HepG2 (cell line): ENCODE data around the gene IL32. TPM values are rescaled to one million over a fixed set of nuclear protein-coding genes. Genes with fewer than 3 reads are reported as not detected.

Source experiments
- ATAC-seq: fragments of 200-7000 bp; cut with Tn5 transposase; 3 replicates; pipeline ENCODE4 v1.9.1; 2020; ENCODE audit warnings: mild to moderate bottlenecking, moderate library complexity
- BruUV-seq: library from RNA; stranded (reverse); fragments of 400-500 nt; replicated peaks from 2 replicates; lab custom pipeline; 2021; lab: Mats Ljungman, UMichigan
- CTCF ChIA-PET: fragments of 300-600 bp; formaldehyde crosslinking; extraction: SDS; loops from one replicate; lab custom pipeline; 2021; ENCODE audit warnings: low total read pairs, inconsistent platforms, low intra/inter-chr PET ratio; lab: Yijun Ruan, JAX
- POLR2A ChIA-PET: fragments of 350-600 bp; sonication (Branson Sonifier 250); formaldehyde crosslinking; loops from one replicate; lab custom pipeline; 2020; ENCODE audit warnings: antibody characterized with exemption, inconsistent platforms; lab: Yijun Ruan, JAX
- DNase-seq: peaks from one replicate; pipeline ENCODE4 v3.0.0-alpha.2; 2015; ENCODE audit warnings: low spot score
- FAIRE-seq: peaks from 3 replicates; lab custom pipeline; 2011; peaks lifted over from hg19 to GRCh38; lab: Jason Lieb, UNC
- H2AFZ ChIP-seq: one replicate; pipeline ENCODE4 v1.6.1; 2011; ENCODE audit warnings: low read length, inconsistent platforms
- H3K27ac ChIP-seq: fragments of 300-600 bp; 3 replicates; pipeline ENCODE4 v1.8.0; 2011; ENCODE audit warnings: mixed run types, mild to moderate bottlenecking, mixed read lengths, low read length, inconsistent platforms; ENCODE audit not compliant: insufficient read depth; ENCODE audit errors: extremely low read length
- H3K27me3 ChIP-seq, 2 experiments: fragments of 200-600 bp in 1 of 2; 2 replicates in 1 of 2; 3 replicates in 1 of 2; pipeline versions ENCODE4 v1.6.0 to v1.8.0; 2011; ENCODE audit warnings: low read length in 2 of 2, mild to moderate bottlenecking in 2 of 2, moderate library complexity in 2 of 2, inconsistent platforms in 1 of 2; ENCODE audit not compliant: insufficient read depth in 2 of 2, control insufficient read depth in 1 of 2
- H3K36me3 ChIP-seq, 2 experiments: fragments of 200-600 bp in 1 of 2; replicated peaks in 1 of 2; 2 replicates in 1 of 2; 3 replicates in 1 of 2; pipeline versions ENCODE4 v1.5.1 to v1.8.0; 2011; ENCODE audit warnings: low read length in 2 of 2, inconsistent platforms in 1 of 2; ENCODE audit not compliant: insufficient read depth in 2 of 2, control insufficient read depth in 1 of 2
- H3K4me1 ChIP-seq: 2 replicates; pipeline ENCODE4 v1.5.1; 2012; ENCODE audit warnings: low read length, inconsistent platforms; ENCODE audit not compliant: insufficient read depth
- H3K4me2 ChIP-seq: 2 replicates; pipeline ENCODE4 v1.6.0; 2011; ENCODE audit warnings: low read depth, low read length, inconsistent platforms
- H3K4me3 ChIP-seq, 3 experiments: fragments of 200-600 bp in 1 of 3; sonication (generic), shearing (Covaris generic) in 1 of 3; replicated peaks in 1 of 3; 2 replicates each; pipeline ENCODE4 v1.5.1; 2011 to 2016; ENCODE audit warnings: low read length in 3 of 3, inconsistent platforms in 2 of 3, low read depth in 2 of 3, mild to moderate bottlenecking in 2 of 3, control low read depth in 1 of 3, mixed read lengths in 1 of 3; ENCODE audit not compliant: insufficient read depth in 1 of 3
- H3K79me2 ChIP-seq: one replicate; pipeline ENCODE4 v1.6.1; 2011; ENCODE audit warnings: low read length, inconsistent platforms; ENCODE audit not compliant: insufficient read depth
- H3K9ac ChIP-seq: 2 replicates; pipeline ENCODE4 v1.6.0; 2011; ENCODE audit warnings: mild to moderate bottlenecking, low read depth, low read length, inconsistent platforms; ENCODE audit not compliant: insufficient read depth
- H3K9me3 ChIP-seq: 2 replicates; pipeline ENCODE4 v1.5.1; 2012; ENCODE audit warnings: mild to moderate bottlenecking, low read length
- H4K20me1 ChIP-seq: 2 replicates; pipeline ENCODE4 v1.6.0; 2011; ENCODE audit warnings: inconsistent platforms, mild to moderate bottlenecking, low read length, moderate library complexity; ENCODE audit not compliant: insufficient read depth
- DDIT3 ChIP-seq: sonication (generic); formaldehyde crosslinking; IDR thresholded peaks from 2 replicates; pipeline ENCODE4 v1.4.0; 2020; ENCODE audit warnings: mild to moderate bottlenecking, missing genetic modification reagents
- JUND ChIP-seq: sonication (generic); formaldehyde crosslinking; IDR thresholded peaks from 2 replicates; pipeline ENCODE4 v1.8.0; 2022; ENCODE audit warnings: mild to moderate bottlenecking, missing genetic modification reagents
- LBX2 ChIP-seq: sonication (generic); formaldehyde crosslinking; IDR thresholded peaks from 2 replicates; pipeline ENCODE4 v1.5.0; 2020; ENCODE audit warnings: missing genetic modification reagents, mild to moderate bottlenecking, borderline replicate concordance
- PATZ1 ChIP-seq: sonication (generic); formaldehyde crosslinking; IDR thresholded peaks from 2 replicates; pipeline ENCODE4 v1.4.0; 2020; ENCODE audit warnings: missing genetic modification reagents
- RCOR2 ChIP-seq: IDR thresholded peaks from 2 replicates; pipeline ENCODE4 v1.6.1; 2016; ENCODE audit warnings: missing biosample characterization, missing genetic modification reagents
- SCMH1 ChIP-seq: sonication (generic); formaldehyde crosslinking; IDR thresholded peaks from 2 replicates; pipeline ENCODE4 v1.9.0; 2021; ENCODE audit warnings: missing genetic modification reagents, mild to moderate bottlenecking, borderline replicate concordance
- USF2 ChIP-seq, 2 experiments: sonication (generic) in 1 of 2; formaldehyde crosslinking in 1 of 2; IDR thresholded peaks; 2 replicates each; pipeline versions ENCODE4 v1.5.1 to v1.6.1; 2011 to 2020; ENCODE audit warnings: borderline replicate concordance in 1 of 2, low read depth in 1 of 2, low read length in 1 of 2, mild to moderate bottlenecking in 1 of 2, missing genetic modification reagents in 1 of 2, moderate library complexity in 1 of 2
- XBP1 ChIP-seq: sonication (generic); formaldehyde crosslinking; IDR thresholded peaks from 2 replicates; pipeline ENCODE4 v1.5.0; 2020; ENCODE audit warnings: missing genetic modification reagents
- ZHX2 ChIP-seq, 2 experiments: sonication (generic) in 1 of 2; formaldehyde crosslinking in 1 of 2; IDR thresholded peaks; 2 replicates each; pipeline versions ENCODE4 v1.6.1 to v1.9.0; 2014 to 2022; ENCODE audit warnings: antibody characterized with exemption in 1 of 2, borderline replicate concordance in 1 of 2, inconsistent platforms in 1 of 2, low read depth in 1 of 2, missing genetic modification reagents in 1 of 2
- WGBS: methylation state at CpG from one replicate; pipeline ENCODE4 v1.1.6; 2017; ENCODE audit warnings: low lambda C conversion rate; 5-methylcytosine and 5-hydroxymethylcytosine counted together
- in situ Hi-C: cut with HindIII; loops from 2 replicates; pipeline ENCODE4 v1.10.0; 2017; ENCODE audit warnings: low pct_unique_long_range_greater_than_20kb; ENCODE audit not compliant: extremely low pct_ligation_motif_present
- intact Hi-C: fragments of 100-400 bp; cut with micrococcal nuclease; formaldehyde crosslinking; loops from one replicate; pipeline ENCODE4 v1.10.0; 2022; ENCODE audit not compliant: unreplicated experiment
- polyA plus RNA-seq, 8 experiments: library from polyadenylated mRNA; depleted of rRNA in 3 of 8; stranded (reverse) in 7 of 8; unstranded in 1 of 8; fragments of >200 nt; fragmentation: Illumina TruSeq in 4 of 8; extraction: Trizol in 4 of 8; gene quantifications; 2 replicates each; pipeline versions ENCODE4 v1.2.1 to v1.2.3, GENCODE V29; 2011 to 2016; ENCODE audit warnings: low read depth in 4 of 8, missing spikeins in 1 of 8, mixed read lengths in 1 of 8; ENCODE audit not compliant: insufficient read depth in 1 of 8
- total RNA-seq, 5 experiments: library from RNA; depleted of rRNA; stranded (reverse); fragments of >200 nt; fragmentation: Illumina TruSeq; extraction: Trizol; gene quantifications; 2 replicates each; pipeline ENCODE4 v1.2.3, GENCODE V29; 2016; ENCODE audit warnings: low read depth in 1 of 5

The IL32 gene
- total and polyA plus RNA-seq, 2 of the 13 experiments (the other 11 are each of a cell fraction or from before 2014, with no cell fraction given), result 115 to 165 TPM

GRCh38 chr16:3025032-3026002, 40.1 kb upstream of the IL32 start:
- H3K4me2 ChIP-seq, result no peak overlapping the region; the same call in 1 of the 2 replicates
- H3K9me3 ChIP-seq, result no peaks in the 10 kb centered on the region
- peaks cover 5% of the 10 kb centered on the region for H3K79me2 ChIP-seq
- in situ Hi-C loops, result no loop called here
- CTCF ChIA-PET, result no interaction called here
- no peak overlapping the region for H2AFZ ChIP-seq
- no peak for DNase-seq
- no peak overlapping the region for H3K27ac ChIP-seq
- H3K4me1 ChIP-seq, result peaks cover 52% of the 10 kb centered on the region
- no peak overlapping the region for H3K4me3 ChIP-seq
- WGBS, result 98% methylated on average over 17 of the region's 18 CpGs
- BruUV-seq, result no TSS peak
- H3K36me3 ChIP-seq, result peaks cover 16 to 17% of the 10 kb centered on the region in 2 experiments; a peak in 4 of 5 replicates
- no peak overlapping the region for H3K9ac ChIP-seq
- no peak for FAIRE-seq
- no peak for ATAC-seq
- H4K20me1 ChIP-seq, result peaks cover 31% of the 10 kb centered on the region; the same call in 1 of the 2 replicates
- H3K27me3 ChIP-seq, result peaks cover 2 to 19% of the 10 kb centered on the region in 2 experiments
- POLR2A ChIA-PET, result interaction anchor here (0.9 to 18.8 kb wide), 3 partner anchors 16 to 104 kb away, joined by 4 to 750 read pairs (median 48); partner anchors contain the start of genes CLDN9 and PKMYT1
- intact Hi-C loops, result no loop called here
- TF ChIP-seq PATZ1 (no peak), DDIT3 (CRISPR knock-in tag) (no peak), JUND (CRISPR knock-in tag) (no peak), LBX2 (CRISPR knock-in tag) (no peak), ZHX2 (IDR thresholded peaks at IDR 0.05; ENCODE audit: low read depth) (no peak), ZHX2 (CRISPR knock-in tag; IDR thresholded peaks at IDR 0.05; ENCODE audit: borderline replicate concordance) (no peak), XBP1 (CRISPR knock-in tag) (no peak), SCMH1 (CRISPR knock-in tag) (no peak), RCOR2 (CRISPR knock-in tag) (no peak), USF2 (IDR thresholded peaks at IDR 0.05; ENCODE audit: low read depth, low read length) (no peak), USF2 (CRISPR knock-in tag; IDR thresholded peaks at IDR 0.05; ENCODE audit: borderline replicate concordance) (no peak)
